Activated CD4-positive, alpha-beta T cell treated with anti-CD3 and anti-CD28 coated beads, Interleukin-2, amount 10 ng/mL, durations not matched to agents 7 days and 5 days (primary cell): ENCODE measurements around the gene VDR. TPM values are rescaled to one million over a fixed set of nuclear protein-coding genes. Genes with fewer than 3 reads are reported as not detected.

Experiments
- CTCF ChIA-PET: fragments of 350-600 bp; sonication (Branson Sonifier 250); formaldehyde crosslinking; loops from one replicate; lab custom pipeline; 2021; ENCODE audit warnings: antibody characterized with exemption; lab: Charles Lee
- POLR2A ChIA-PET: fragments of 350-600 bp; sonication (Branson Sonifier 250); formaldehyde crosslinking; loops from one replicate; lab custom pipeline; 2021; ENCODE audit warnings: antibody characterized with exemption; lab: Charles Lee
- DNase-seq: peaks from one replicate; pipeline ENCODE4 v3.0.0-alpha.2; 2020
- H3K27ac Mint-ChIP-seq: one replicate; pipeline ENCODE4 v1.8.0; 2021; ENCODE audit warnings: mild to moderate bottlenecking, moderate library complexity, mixed read lengths
- H3K27me3 Mint-ChIP-seq: one replicate; pipeline ENCODE4 v1.8.0; 2021; ENCODE audit warnings: mixed read lengths
- H3K36me3 Mint-ChIP-seq: one replicate; pipeline ENCODE4 v1.8.0; 2021; ENCODE audit warnings: low read depth, mixed read lengths
- H3K4me1 Mint-ChIP-seq: one replicate; pipeline ENCODE4 v1.8.0; 2021; ENCODE audit warnings: mixed read lengths
- H3K4me3 Mint-ChIP-seq: one replicate; pipeline ENCODE4 v1.8.0; 2021; ENCODE audit warnings: mild to moderate bottlenecking, moderate library complexity, mixed read lengths
- H3K9me3 Mint-ChIP-seq: one replicate; pipeline ENCODE4 v1.8.0; 2021; ENCODE audit warnings: mixed read lengths
- total RNA-seq, 2 experiments: library from RNA; stranded (reverse); gene quantifications; one replicate each; pipeline ENCODE4 v1.2.3, GENCODE V29; 2021

The VDR gene
- total RNA-seq, 2 experiments from 2014 or later = 16.4 to 17.3 TPM

DNA sequence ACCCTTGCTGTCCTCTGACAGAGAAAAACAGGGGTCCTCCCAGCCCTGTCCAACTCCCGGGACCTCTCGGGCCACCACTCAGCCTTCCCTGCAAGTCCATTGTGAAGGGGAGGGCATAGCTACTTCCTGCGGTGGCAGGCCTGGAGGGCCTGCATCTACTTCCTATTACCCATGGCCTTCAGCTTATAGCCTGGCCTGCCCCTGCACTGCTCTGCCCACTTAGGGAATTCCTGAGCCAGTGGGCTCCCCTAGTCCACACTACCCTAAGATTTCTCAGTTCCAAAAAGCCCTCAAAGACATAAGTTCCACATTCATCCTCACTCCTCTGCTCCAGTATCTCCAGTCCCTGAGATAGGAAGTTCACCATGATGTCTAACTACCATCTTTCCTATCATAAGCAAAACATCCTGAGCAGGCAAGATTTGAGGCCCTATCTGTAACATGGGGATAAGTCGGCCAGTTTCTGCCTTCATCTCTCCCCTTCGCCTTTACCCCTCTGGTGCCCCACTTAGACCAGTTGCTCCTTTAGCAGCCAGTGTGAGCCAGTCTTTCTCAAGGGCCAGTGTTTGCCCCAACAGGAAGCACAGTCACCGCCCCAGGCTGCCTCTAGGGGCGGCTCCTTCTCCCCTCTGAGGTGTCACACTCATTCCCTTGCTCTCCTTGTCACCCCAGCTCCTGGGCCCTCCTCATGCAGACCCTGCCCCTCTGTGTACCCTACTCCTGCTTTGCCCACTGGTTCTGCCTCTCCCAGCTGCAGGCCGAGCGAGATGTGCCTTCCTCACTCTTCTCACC lies 96.0 kb downstream of the VDR start:
- ChIA-PET CTCF (interaction anchor here (0.7 to 17.2 kb wide), 15 partner anchors 8 to 93 kb away, joined by 3 to 309 read pairs (median 4); partner anchors contain the start of gene HDAC7), POLR2A (interaction anchor here (0.6 to 1.8 kb wide), 4 partner anchors 9 to 26 kb away, joined by 4 to 8 read pairs (median 4); no protein-coding TSS in a partner anchor)
- H3K9me3 Mint-ChIP-seq = no peaks in the 10 kb centered on the region

DNA sequence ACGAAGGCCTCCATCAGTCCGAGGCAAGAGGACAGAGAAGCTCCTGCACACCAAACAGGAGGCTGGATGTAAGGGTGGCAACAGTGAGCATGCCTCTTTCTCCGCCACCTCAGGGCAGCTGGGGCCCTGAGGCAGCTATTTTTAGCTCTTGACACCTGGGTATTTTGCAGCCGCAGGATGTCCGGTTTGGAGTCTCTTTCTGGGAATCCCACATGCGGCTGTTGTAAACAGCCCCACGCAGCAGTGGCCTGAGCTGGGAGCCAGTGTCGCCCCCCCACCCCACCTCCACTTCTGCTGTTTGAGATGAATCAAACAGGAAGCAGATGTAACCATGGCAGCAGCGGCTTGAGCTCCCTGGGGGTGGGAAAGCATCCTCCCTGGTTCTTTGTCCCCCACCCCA lies 96.7 kb downstream of the VDR start:
- CTCF ChIA-PET = interaction anchor here (0.8 to 17.2 kb wide), 14 partner anchors 9 to 92 kb away, joined by 3 to 309 read pairs (median 4); partner anchors contain the start of gene HDAC7
- H3K27ac Mint-ChIP-seq = peak overlapping the region; percentile 93

More for the DNA sequence above, 96.0 kb downstream of the VDR start:
- no peaks in the 10 kb centered on the region for H3K27me3 Mint-ChIP-seq
- H3K27ac Mint-ChIP-seq = peak overlapping the region; percentile 93
- peaks cover 96% of the 10 kb centered on the region for H3K4me1 Mint-ChIP-seq
- H3K4me3 Mint-ChIP-seq = peak overlapping the region; percentile 73
- DNase-seq = peak; percentile 59
- H3K36me3 Mint-ChIP-seq = peaks cover 66% of the 10 kb centered on the region

DNA sequence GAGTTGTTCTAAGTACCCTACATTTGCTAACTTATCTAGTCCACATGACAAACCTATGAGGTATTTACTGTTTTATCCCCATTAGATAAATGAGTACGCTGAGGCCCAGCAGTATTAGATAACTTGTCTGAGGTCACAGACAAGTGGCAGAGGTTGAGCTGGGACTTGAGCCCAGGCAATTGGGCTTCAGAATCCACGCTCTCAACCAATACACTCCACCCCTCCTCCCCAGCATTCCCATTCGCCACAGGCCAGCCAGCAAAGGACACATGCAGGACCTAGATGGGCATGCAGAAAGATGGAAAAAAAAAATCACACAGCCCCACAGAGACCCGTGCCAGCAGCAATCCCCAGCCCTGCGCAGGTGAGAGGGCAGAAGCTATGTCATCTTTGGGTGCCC lies 97.5 kb downstream of the VDR start:
- no peaks in the 10 kb centered on the region for H3K27me3 Mint-ChIP-seq
- no peaks in the 10 kb centered on the region for H3K9me3 Mint-ChIP-seq
- POLR2A ChIA-PET = interaction anchor here (0.6 to 1.8 kb wide), 3 partner anchors 10 to 26 kb away, joined by 3 to 8 read pairs (median 3); no protein-coding TSS in a partner anchor
- peaks cover 97% of the 10 kb centered on the region for H3K4me1 Mint-ChIP-seq
- DNase-seq = no peak
- CTCF ChIA-PET = interaction anchor here (0.6 to 17.2 kb wide), 13 partner anchors 10 to 1683 kb away, joined by 3 to 309 read pairs (median 5); partner anchors contain the start of gene HDAC7
- peaks cover 63% of the 10 kb centered on the region for H3K36me3 Mint-ChIP-seq
- H3K27ac Mint-ChIP-seq = peak overlapping the region; percentile 93
- peak overlapping the region; percentile 73 for H3K4me3 Mint-ChIP-seq

More for the DNA sequence above, 96.7 kb downstream of the VDR start:
- Mint-ChIP-seq H3K9me3 (no peaks in the 10 kb centered on the region), H3K4me1 (peaks cover 96% of the 10 kb centered on the region), H3K36me3 (peaks cover 67% of the 10 kb centered on the region), H3K27me3 (no peaks in the 10 kb centered on the region), H3K4me3 (peak overlapping the region; percentile 73)
- POLR2A ChIA-PET = interaction anchor here (0.6 to 1.8 kb wide), 5 partner anchors 9 to 27 kb away, joined by 3 to 8 read pairs (median 4); no protein-coding TSS in a partner anchor
- DNase-seq = peak; percentile 88

DNA sequence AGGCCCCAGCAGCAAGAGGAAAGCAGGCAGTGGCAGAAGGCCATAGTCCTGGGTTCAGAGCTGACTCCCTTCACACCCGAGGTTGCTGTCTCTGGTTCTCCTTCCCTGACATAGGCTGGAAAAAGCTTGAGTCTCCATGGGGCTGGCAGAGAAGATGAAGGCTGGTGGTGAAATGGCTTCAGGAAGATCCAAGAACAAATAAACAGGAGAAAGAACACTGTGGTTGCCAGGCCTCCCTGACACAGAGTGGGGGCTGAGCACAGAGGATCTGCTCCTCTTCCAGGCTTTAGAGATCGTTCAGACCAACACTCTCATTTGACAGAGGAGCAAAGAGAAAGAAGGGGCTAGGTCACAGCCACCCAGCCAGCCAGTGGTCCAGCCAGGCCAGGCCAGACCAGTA lies 99.4 kb downstream of the VDR start:
- peak overlapping the region; percentile 17 for H3K4me3 Mint-ChIP-seq
- CTCF ChIA-PET = interaction anchor here (0.8 to 5.1 kb wide), 9 partner anchors 8 to 64 kb away, joined by 3 to 26 read pairs (median 4); no protein-coding TSS in a partner anchor
- no peaks in the 10 kb centered on the region for H3K9me3 Mint-ChIP-seq
- H3K27ac Mint-ChIP-seq = peak overlapping the region; percentile 93
- no peaks in the 10 kb centered on the region for H3K27me3 Mint-ChIP-seq
- peaks cover 97% of the 10 kb centered on the region for H3K4me1 Mint-ChIP-seq
- no peak for DNase-seq
- POLR2A ChIA-PET = interaction anchor here (0.7 kb wide), 1 partner anchor 75 kb away, joined by 3 read pairs; no protein-coding TSS in a partner anchor
- H3K36me3 Mint-ChIP-seq = peaks cover 56% of the 10 kb centered on the region

DNA sequence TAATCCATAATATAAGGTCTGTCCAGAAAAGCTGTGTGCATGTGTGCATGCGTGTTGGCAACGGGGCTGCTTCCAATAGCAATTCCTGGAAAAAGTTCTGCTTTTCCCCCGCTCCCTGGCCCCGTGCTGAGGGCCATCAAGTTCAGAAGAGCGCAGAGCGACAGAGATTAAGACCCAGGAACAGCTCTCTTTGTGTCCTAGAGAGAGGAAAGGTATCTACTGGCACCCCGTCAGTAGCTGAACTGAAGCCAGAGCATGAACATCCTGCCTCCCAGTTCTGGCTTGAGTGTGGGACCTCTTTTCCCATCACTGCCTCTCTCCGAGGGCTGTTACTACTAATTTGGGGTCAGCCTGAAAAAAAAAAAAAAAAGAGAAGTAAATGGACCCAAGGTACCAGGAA lies 100.6 kb downstream of the VDR start:
- Mint-ChIP-seq H3K36me3 (peaks cover 55% of the 10 kb centered on the region), H3K9me3 (no peaks in the 10 kb centered on the region), H3K4me1 (peaks cover 98% of the 10 kb centered on the region), H3K27me3 (no peaks in the 10 kb centered on the region), H3K27ac (peak overlapping the region; percentile 93), H3K4me3 (no peak overlapping the region)
- no peak for DNase-seq
- CTCF ChIA-PET = interaction anchor here (1.0 to 5.1 kb wide), 9 partner anchors 9 to 64 kb away, joined by 3 to 26 read pairs (median 6); no protein-coding TSS in a partner anchor
- POLR2A ChIA-PET = interaction anchor here (0.6 kb wide), 1 partner anchor 10 kb away, joined by 4 read pairs; no protein-coding TSS in a partner anchor

GRCh38 chr12:47803191-47803875 lies 101.5 kb downstream of the VDR start:
- Mint-ChIP-seq H3K4me1 (peaks cover 96% of the 10 kb centered on the region), H3K36me3 (peaks cover 56% of the 10 kb centered on the region), H3K4me3 (peak overlapping the region; percentile 50), H3K27me3 (no peaks in the 10 kb centered on the region), H3K27ac (peak overlapping the region; percentile 93), H3K9me3 (no peaks in the 10 kb centered on the region)
- POLR2A ChIA-PET = no interaction called here
- DNase-seq = no peak
- CTCF ChIA-PET = interaction anchor here (1.0 to 5.1 kb wide), 8 partner anchors 10 to 70 kb away, joined by 3 to 26 read pairs (median 8); no protein-coding TSS in a partner anchor

DNA sequence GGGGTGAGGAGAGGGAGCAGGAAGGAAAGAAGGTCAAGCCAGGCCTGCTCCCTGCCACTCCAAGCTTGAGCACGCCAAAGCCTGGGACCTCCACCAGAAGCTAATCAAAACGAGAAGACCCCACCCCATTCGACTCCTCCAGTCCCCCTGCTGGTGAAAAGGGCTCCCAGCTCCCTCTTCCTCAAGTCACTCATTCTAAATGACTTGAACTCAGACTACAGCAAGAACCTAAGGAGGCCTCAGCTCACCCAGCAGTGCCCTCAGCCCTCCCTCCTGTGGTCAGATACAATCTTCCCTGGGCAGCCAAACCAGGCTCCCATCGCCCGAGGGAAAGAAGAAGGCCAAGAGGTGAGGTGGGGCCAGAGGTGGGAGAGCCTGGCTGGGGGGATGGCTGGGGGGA lies 102.5 kb downstream of the VDR start:
- peaks cover 60% of the 10 kb centered on the region for H3K36me3 Mint-ChIP-seq
- CTCF ChIA-PET = interaction anchor here (0.6 to 5.1 kb wide), 20 partner anchors 8 to 501 kb away, joined by 3 to 26 read pairs (median 4); no protein-coding TSS in a partner anchor
- H3K9me3 Mint-ChIP-seq = no peaks in the 10 kb centered on the region
- peak overlapping the region; percentile 93 for H3K27ac Mint-ChIP-seq
- H3K27me3 Mint-ChIP-seq = no peaks in the 10 kb centered on the region
- H3K4me3 Mint-ChIP-seq = peak overlapping the region; percentile 52
- H3K4me1 Mint-ChIP-seq = peaks cover 90% of the 10 kb centered on the region
- POLR2A ChIA-PET = interaction anchor here (0.6 kb wide), 1 partner anchor 1554 kb away, joined by 3 read pairs; no protein-coding TSS in a partner anchor
- DNase-seq = peak; percentile 30

DNA sequence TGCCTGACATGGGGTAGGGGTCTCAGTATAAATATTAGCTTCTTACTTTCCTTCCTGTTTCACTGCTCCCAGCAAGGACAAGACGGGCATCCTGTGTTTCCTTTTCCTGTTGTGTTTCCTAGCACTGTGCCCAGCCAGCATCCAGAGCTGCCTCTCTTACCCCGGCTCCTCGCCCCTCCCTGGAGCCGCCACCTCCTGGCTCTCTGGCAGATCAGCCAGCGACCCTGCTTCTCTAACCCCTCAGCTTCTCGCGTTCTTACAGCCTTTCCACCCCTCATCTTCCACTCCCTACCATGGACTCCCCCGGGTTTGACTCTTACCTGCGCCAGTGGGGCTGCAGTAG lies 102.9 kb downstream of the VDR start:
- Mint-ChIP-seq H3K4me3 (no peak overlapping the region), H3K9me3 (no peaks in the 10 kb centered on the region), H3K27ac (peak overlapping the region; percentile 93), H3K27me3 (no peaks in the 10 kb centered on the region), H3K4me1 (peaks cover 85% of the 10 kb centered on the region), H3K36me3 (peaks cover 58% of the 10 kb centered on the region)
- POLR2A ChIA-PET = interaction anchor here (0.6 kb wide), 1 partner anchor 1553 kb away, joined by 3 read pairs; no protein-coding TSS in a partner anchor
- DNase-seq = no peak
- CTCF ChIA-PET = interaction anchor here (0.6 to 5.1 kb wide), 20 partner anchors 9 to 501 kb away, joined by 3 to 26 read pairs (median 4); no protein-coding TSS in a partner anchor

GRCh38 chr12:47801170-47801903 lies 103.5 kb downstream of the VDR start:
- H3K27ac Mint-ChIP-seq = peak overlapping the region; percentile 93

DNA sequence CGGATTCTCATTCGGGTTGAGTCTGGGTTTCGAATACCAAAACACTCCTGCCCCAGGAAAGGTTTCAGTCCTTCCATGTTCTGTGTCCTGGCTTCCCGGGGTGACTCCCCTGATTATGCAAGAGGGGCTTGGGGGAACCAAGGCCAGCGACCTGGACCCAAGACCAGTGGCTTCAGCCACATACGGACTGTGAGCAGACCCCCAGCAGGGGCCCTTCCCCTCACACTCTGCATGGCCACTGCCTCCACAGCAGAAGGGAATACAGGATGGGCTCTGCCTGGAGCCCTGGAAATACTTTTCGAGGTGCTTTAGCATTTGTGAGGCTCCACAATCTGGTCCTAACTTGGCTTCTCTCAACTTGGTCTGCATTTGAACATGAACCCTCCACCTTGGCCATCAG lies 104.2 kb downstream of the VDR start:
- ChIA-PET CTCF (interaction anchor here (1.0 to 5.1 kb wide), 6 partner anchors 10 to 58 kb away, joined by 3 to 26 read pairs (median 6); no protein-coding TSS in a partner anchor), POLR2A (no interaction called here)
- Mint-ChIP-seq H3K4me1 (peaks cover 72% of the 10 kb centered on the region), H3K36me3 (peaks cover 46% of the 10 kb centered on the region), H3K27me3 (no peaks in the 10 kb centered on the region), H3K27ac (peak overlapping the region; percentile 75), H3K4me3 (no peak overlapping the region), H3K9me3 (no peaks in the 10 kb centered on the region)
- DNase-seq = no peak

More at GRCh38 chr12:47801170-47801903, 103.5 kb downstream of the VDR start:
- H3K27me3 Mint-ChIP-seq = no peaks in the 10 kb centered on the region
- peaks cover 53% of the 10 kb centered on the region for H3K36me3 Mint-ChIP-seq
- ChIA-PET CTCF (interaction anchor here (0.6 to 5.1 kb wide), 17 partner anchors 9 to 500 kb away, joined by 3 to 26 read pairs (median 5); no protein-coding TSS in a partner anchor), POLR2A (no interaction called here)
- no peak for DNase-seq
- no peak overlapping the region for H3K4me3 Mint-ChIP-seq
- peaks cover 80% of the 10 kb centered on the region for H3K4me1 Mint-ChIP-seq
- H3K9me3 Mint-ChIP-seq = no peaks in the 10 kb centered on the region

GRCh38 chr12:47799357-47799955 lies 105.3 kb downstream of the VDR start:
- peak overlapping the region; percentile 77 for H3K27ac Mint-ChIP-seq
- H3K4me3 Mint-ChIP-seq = no peak overlapping the region
- peaks cover 61% of the 10 kb centered on the region for H3K4me1 Mint-ChIP-seq
- no peaks in the 10 kb centered on the region for H3K27me3 Mint-ChIP-seq
- no peak for DNase-seq
- peaks cover 42% of the 10 kb centered on the region for H3K36me3 Mint-ChIP-seq
- no peaks in the 10 kb centered on the region for H3K9me3 Mint-ChIP-seq
- ChIA-PET POLR2A (interaction anchor here (0.6 kb wide), 1 partner anchor 33 kb away, joined by 3 read pairs; no protein-coding TSS in a partner anchor), CTCF (interaction anchor here (1.0 to 1.8 kb wide), 4 partner anchors 9 to 150 kb away, joined by 3 to 4 read pairs (median 4); no protein-coding TSS in a partner anchor)
